ENCODE results near the gene SPG7. TPM values are rescaled to one million over a fixed set of nuclear protein-coding genes. Genes with fewer than 3 reads are reported as not detected.

SPG7 gene
- total RNA-seq, 1 experiment from 2014 or later = 119 TPM

- Histone ChIP-seq H2AK5ac (ENCODE audit: insufficient read length, low read length) (no peak overlapping the region), H3K4ac (ENCODE audit: low read depth, low read length) (no peak overlapping the region), H3K56ac (ENCODE audit: insufficient read length, low read depth, low read length) (no peak overlapping the region), H2BK12ac (ENCODE audit: insufficient read length, low read depth, low read length) (no peak overlapping the region), H2AFZ (ENCODE audit: low read length) (no peak overlapping the region), H3K9ac (ENCODE audit: extremely low read depth, insufficient read length, low read length) (no peak overlapping the region), H2BK120ac (ENCODE audit: low read depth, low read length, poor library complexity, severe bottlenecking) (no peak overlapping the region), H3T11ph (ENCODE audit: low read length) (no peak overlapping the region), H2BK20ac (ENCODE audit: low read depth, low read length, poor library complexity, severe bottlenecking) (no peak overlapping the region), H3K9me3 (ENCODE audit: control insufficient read depth, low read depth, low read length) (no peaks in the 10 kb centered on the region), H4K91ac (ENCODE audit: insufficient read length, low read depth, low read length) (no peak overlapping the region), H3K79me2 (ENCODE audit: insufficient read depth, low read length) (peaks cover 7% of the 10 kb centered on the region; the same call in 1 of the 2 replicates), H4K5ac (ENCODE audit: insufficient read length, low read depth, low read length) (no peak overlapping the region), H2BK15ac (ENCODE audit: low read depth, low read length) (no peak overlapping the region), H3K79me1 (ENCODE audit: insufficient read depth, low read depth, low read length, poor library complexity, severe bottlenecking) (no peaks in the 10 kb centered on the region), H3K27me3 (ENCODE audit: insufficient read depth, low read length) (no peaks in the 10 kb centered on the region), H4K8ac (replicated peaks; ENCODE audit: insufficient read length, low read depth, low read length) (no peak overlapping the region), H2BK5ac (ENCODE audit: insufficient read length, low read length) (no peak overlapping the region), H3K23ac (ENCODE audit: insufficient read length, low read depth, low read length) (no peak overlapping the region), H3K4me1 (ENCODE audit: insufficient read depth, low read length) (no peaks in the 10 kb centered on the region), H4K20me1 (ENCODE audit: control insufficient read depth, insufficient read depth, insufficient read length) (no peaks in the 10 kb centered on the region), H3K4me2 (ENCODE audit: insufficient read depth, insufficient read length, low read length) (no peak overlapping the region), H3K18ac (ENCODE audit: insufficient read length, low read depth, low read length) (no peak overlapping the region), H3K14ac (ENCODE audit: insufficient read depth, low read length) (no peak overlapping the region), H3K27ac (ENCODE audit: insufficient read length, low read depth, low read length) (no peak overlapping the region), H3K23me2 (ENCODE audit: insufficient read length, low read depth, low read length, poor library complexity, severe bottlenecking) (peaks cover 6% of the 10 kb centered on the region)
- no peak for DNase-seq
- Mint-ChIP-seq H3K27ac (no peak overlapping the region), H3K36me3 (ENCODE audit: insufficient read depth in 1 of 3, low read depth in 3 of 3) (peaks cover 6 to 10% (median 10%) of the 10 kb centered on the region in 3 experiments; a peak in 6 of 7 replicates), H3K27me3 (ENCODE audit: low read depth) (peaks cover 16% of the 10 kb centered on the region), H3K4me1 (peaks cover 4 to 7% of the 10 kb centered on the region in 2 experiments; a peak in 2 of 4 replicates), H3K9me3 (no peaks in the 10 kb centered on the region), H3K4me3 (peak overlapping the region in 1 of 2 experiments; percentile 45; a peak in 2 of 5 replicates)
- TF ChIP-seq, protein P1, sequence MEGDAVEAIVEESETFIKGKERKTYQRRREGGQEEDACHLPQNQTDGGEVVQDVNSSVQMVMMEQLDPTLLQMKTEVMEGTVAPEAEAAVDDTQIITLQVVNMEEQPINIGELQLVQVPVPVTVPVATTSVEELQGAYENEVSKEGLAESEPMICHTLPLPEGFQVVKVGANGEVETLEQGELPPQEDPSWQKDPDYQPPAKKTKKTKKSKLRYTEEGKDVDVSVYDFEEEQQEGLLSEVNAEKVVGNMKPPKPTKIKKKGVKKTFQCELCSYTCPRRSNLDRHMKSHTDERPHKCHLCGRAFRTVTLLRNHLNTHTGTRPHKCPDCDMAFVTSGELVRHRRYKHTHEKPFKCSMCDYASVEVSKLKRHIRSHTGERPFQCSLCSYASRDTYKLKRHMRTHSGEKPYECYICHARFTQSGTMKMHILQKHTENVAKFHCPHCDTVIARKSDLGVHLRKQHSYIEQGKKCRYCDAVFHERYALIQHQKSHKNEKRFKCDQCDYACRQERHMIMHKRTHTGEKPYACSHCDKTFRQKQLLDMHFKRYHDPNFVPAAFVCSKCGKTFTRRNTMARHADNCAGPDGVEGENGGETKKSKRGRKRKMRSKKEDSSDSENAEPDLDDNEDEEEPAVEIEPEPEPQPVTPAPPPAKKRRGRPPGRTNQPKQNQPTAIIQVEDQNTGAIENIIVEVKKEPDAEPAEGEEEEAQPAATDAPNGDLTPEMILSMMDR (conservative IDR thresholded peaks at IDR 0.05) = no peak
- WGBS (ENCODE audit: extremely low coverage, insufficient read length, low lambda C conversion rate) = no CpG with 5 or more reads among the region's 4 CpGs
These were observed 2.1 kb upstream of the SPG7 start for GRCh38 chr16:89506113-89506504.
